HG03103 (cell line): Measurements from ENCODE around the gene PHETA2.
"Not testable (repeated sequence)": the region's sequence is repeated elsewhere in the genome, so short reads cannot be mapped to it uniquely, and the experiment has no call there.

Source experiments
- ATAC-seq: cut with Tn5 transposase; IDR thresholded peaks from one replicate; pipeline ENCODE4 v1.9.1; 2021; ENCODE audit warnings: low read depth; ENCODE audit not compliant: unreplicated experiment

The PHETA2 gene

GRCh38 chr22:42069801-42070516, 4.1 kb upstream of the PHETA2 start:
- ATAC-seq = no peak

DNA sequence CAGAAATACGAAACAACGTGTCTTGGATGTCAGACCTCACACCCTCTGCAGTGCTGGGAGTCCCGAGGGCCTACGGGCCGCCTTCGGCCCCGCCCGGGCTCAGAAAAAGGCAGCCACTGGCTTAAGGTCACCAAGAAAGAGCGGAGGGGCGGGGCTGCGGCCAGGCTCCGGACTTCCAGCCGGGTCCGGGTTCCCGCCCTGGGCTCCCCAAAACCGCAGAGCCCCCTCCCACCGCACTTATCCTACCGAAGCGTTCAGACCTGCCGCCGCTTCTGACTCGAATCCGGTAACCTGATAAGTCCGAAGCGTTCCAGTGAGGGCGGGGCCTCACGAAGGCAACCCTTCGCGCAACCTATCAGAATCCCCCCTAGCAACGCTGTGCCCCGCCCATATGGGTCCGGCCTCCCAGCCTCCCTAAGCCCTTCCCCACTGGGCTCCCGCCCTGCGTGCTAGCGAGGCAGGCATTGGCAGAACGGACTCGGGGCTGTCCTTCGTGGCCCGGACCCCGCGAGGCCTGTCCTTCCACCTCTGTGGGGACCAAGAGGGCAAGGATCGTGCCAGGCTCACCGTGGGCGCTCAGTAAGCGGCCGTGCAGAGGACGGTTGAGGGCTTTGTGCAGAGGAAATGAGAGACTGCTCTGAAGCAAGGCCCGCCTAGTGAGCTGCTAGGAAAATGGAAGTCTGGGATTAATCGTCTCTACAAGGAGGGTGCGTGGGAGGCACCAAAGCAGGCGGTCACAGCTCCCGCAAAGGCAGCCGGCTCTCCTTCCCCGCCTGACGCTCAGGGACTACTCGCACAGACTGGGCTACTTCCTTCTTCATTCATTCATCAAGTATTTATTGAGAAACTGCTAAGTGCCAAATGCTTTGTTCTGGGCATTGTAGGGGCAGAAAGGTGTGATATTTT, 3.3 kb upstream of the PHETA2 start, which contains the start of gene NAGA:
Gene NAGA (minus strand): TSS at position 296 of the 906 bp plus-strand sequence. CDS start 515 bp downstream, outside the sequence.
- peak; percentile 82 for ATAC-seq

- not testable (repeated sequence) for ATAC-seq
Measured at GRCh38 chr22:42071508-42071907, 2.5 kb upstream of the PHETA2 start.

DNA sequence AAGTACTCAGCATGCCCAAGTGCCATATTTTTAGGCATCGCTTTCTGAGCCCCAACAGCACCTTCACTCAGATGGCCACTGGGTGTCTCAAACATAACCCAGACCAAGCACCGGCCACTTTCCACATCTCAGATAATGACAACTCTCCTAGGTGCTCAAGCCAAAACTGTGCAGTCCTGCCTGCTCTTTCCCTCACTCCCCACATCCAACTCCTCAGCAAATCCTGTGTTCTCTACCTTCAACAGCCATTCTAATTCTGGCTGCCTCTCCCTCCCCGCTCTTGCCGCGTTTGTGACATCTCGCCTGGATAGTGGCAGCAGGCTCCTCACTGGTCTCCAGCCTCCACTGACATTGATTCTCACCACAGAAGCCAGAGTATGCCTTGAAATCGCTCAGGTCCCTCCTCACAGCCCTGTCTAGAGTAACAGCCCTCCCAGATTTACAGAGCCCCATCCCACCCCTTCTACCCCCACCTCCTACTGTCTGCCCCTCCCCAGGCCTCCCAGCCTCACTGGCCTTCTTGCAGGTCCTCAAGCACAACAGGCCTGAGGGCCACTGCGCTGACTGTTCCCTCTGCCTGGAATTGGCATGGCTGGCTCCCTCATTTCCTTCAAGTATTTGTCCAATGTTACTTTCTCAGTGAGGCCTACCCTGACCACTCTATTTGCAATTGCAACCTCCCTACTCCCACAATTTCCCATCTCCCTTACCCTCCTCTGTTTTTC, 1.3 kb upstream of the PHETA2 start:
- no peak for ATAC-seq

DNA sequence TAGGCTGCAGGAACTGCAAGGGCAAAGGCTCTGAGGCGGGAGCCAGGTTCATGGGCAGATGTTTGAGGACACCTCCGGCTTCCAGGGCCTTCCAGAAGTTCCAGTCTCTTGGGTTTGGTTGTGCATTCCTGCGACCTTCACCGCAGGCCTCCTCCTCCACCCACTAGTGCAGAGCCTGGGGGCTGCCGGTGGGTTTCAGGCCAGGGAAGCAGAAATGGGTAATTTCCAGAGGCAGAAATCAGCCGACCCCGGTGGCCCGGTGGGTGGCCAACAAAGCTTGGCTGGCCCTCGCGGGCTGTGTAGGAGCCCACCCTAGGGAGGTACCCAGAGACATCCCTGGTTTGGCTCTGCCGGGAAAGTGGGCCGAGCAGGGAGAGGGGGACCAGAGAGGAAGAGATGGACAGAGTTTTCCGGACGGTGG, 417 bp upstream of the PHETA2 start:
- ATAC-seq = no peak

GRCh38 chr22:42074846-42075676, 1.0 kb downstream of the PHETA2 start:
- ATAC-seq = no peak

- ATAC-seq = no peak
Measured at GRCh38 chr22:42076764-42077485, 2.9 kb downstream of the PHETA2 start.

GRCh38 chr22:42077486-42078125, 3.6 kb downstream of the PHETA2 start:
- no peak for ATAC-seq

DNA sequence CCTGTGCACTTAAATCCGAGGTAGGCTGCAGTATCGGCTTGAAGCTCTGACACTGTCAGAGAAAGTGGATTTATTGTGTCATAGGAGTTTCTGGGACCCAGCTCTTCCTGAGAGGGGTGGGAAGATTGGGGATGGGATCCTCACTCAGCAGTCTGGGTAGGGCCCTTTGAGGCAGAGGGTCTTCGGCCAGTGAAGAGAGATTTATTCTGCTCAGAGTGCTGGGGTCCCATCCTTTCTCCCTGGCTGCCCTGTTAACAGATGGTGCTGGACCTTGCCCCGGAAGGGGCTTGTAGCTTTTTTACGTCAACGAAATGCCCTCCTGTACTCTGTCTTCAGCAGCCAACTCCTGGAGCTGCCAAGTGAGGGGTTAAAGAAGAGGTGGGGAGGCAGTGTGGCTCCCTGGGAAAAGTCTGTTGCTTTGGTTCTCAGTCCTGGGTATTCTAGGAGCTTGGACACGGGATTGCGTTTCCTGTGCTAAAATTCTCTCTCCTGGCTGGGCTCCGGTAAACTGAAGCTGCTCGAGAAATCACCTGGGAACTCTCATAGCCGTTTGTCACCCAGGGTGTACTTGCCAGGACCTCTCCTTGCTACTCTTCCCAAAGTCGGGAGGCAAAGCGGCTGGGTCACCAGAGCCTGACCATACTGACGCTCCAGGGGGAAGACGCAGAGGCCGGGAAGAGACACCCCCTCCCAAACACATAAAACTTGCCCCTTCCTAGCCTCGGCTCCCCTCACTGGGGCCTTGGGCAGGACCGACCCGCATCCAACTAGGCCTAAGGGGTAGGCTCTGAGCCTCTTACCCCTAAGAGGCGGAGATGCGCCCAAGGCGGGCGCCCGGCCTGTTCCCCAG, 4.6 kb downstream of the PHETA2 start:
- no peak for ATAC-seq

DNA sequence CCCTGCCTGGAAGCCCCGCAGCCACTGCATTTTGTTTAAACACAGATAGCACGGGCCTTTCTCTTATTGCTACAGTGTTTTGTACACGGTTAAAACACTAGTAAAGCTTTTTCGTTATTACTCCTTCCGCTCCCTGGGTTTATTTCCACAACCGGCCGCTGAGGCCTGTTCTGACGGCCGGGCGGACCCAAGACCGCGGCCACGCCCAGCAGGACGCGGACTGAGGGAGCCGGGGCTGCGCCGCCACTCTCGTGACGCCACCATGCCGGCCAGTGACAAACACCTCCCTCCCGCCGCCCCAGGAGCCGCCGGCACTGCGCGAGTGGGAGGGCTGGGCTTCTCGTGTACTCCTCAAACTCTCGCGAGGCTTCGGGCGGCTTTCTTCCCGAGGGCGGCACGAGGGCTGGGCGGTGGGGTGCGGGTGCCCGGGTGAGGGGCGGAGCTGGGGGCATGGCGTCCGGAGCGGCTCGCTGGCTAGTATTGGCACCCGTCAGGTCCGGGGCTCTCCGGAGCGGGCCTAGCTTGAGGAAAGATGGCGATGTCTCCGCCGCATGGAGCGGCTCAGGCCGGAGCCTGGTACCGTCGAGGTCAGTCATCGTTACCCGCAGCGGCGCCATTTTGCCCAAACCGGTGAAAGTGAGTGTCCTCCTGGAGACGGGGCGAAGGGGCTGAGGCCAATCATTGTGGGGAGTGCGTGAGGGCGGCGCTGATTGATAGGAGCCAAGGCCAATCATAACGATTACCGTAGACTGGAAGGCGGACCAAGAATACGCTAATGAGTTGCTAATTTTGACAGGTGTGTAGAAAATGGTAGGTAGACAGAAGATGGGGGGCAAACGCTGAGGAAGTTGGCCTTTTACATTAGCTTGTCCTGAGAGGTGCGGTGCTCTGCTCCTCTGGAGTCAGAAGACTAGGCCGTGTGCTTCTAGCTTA, 5.5 kb downstream of the PHETA2 start, which contains the start of gene SMDT1:
Gene SMDT1 (plus strand): TSS at position 382 of the 933 bp plus-strand sequence. CDS start 69 bp downstream, at position 451.
- peak; percentile 72 for ATAC-seq

DNA sequence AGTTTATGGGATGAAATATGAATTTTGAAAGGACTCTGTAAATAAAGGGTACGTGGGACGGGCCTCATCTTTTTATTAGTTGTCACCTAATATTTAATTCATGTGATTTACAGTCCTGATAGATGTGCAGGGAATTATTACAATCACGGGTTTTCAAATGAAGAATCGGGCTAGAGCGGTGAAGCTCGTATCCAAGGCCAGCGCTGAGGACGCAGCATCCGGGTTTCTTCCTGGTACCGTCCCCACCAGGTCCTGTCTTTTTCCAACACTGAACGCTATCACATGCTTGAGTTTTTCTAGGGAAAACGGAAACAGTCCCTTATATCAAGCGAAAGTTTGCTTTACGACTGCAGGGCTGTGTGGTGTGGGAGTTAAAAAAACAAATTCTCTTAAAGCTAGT, 6.2 kb downstream of the PHETA2 start:
- ATAC-seq = no peak

- ATAC-seq = no peak
Measured at GRCh38 chr22:42083119-42083518, 9.1 kb downstream of the PHETA2 start.

DNA sequence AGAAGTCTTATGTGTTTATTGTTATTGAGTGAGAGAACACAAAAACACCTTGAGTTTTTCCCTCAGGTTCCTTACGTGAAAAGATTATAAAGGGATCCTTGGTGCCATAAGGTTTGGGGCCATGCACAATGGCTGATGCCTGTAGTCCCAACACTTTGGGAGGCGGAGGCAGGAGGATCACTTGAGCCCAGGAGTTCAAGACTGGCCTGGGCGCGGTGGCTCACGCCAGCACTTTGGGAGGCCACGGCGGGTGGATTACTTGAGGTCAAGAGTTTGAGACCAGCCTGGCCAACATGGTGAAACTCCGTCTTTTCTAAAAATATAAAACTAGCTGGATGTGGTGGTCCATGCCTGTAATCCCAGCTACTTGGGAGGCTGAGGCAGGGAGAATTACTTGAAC, 10.8 kb downstream of the PHETA2 start:
- no peak for ATAC-seq

DNA sequence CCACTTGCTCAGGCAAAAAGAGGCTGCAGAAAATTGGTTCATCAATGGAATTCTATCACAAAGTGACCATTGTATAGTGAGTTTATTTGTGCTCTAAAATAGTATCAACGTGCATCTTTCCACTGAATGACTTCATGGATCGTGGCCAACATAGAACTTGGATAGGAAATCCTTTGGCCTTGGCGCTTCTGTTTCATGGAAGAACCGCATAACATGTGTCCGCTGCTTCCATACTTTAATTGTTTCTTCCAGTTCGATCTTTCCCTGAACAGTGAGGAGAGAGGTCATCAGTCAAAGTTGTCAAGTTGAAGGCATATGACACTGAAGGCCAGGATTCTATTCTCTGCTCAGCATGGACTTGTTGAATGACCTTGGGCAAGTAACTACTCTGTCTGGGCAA, 12.0 kb downstream of the PHETA2 start:
- ATAC-seq = no peak

DNA sequence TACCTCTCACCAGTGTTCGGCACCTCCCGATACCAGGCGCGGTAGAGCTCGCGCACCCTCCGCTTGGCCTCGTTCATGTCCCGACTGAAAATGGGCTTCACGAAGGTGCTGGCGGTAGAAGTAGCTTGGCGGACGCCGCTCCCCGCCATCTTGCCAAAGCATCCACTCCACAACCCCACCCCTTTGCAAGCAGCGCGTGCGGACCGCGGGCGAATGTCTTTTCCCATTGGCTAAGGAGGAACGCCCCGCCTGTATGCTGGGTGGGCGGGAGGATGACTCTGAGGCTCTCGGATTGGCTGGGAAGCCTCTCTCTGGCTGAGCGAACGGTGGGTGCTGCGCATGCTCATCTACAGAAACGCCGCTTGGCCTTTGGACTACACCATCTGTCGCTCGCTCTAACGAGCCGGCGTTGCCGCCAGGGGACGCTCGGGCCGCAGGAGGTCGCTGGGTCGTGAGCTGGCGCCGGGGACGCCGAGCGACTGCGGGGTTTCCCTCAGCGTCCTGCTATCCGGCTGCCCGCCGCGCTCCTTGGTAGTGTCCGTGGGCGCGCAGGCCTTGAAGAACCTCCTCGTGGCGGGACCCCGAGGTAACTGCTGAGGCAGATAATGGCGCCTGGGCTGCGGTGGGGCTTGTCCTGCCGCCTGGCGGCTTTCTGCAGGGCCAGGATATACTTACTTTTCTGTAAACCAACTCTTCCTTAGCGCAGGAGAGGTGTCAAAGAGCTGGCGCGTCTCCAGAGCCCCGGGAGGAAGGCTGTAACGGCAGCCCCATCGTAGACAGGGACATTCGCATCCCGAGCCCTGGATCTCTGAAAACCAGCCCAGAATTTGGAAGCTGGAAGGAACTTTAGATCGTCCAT, 16.8 kb downstream of the PHETA2 start, which contains the start of gene NDUFA6:
Gene NDUFA6 (minus strand): TSS at position 177 of the 859 bp plus-strand sequence. CDS start 28 bp downstream, at position 149.
- peak; percentile 95 for ATAC-seq

DNA sequence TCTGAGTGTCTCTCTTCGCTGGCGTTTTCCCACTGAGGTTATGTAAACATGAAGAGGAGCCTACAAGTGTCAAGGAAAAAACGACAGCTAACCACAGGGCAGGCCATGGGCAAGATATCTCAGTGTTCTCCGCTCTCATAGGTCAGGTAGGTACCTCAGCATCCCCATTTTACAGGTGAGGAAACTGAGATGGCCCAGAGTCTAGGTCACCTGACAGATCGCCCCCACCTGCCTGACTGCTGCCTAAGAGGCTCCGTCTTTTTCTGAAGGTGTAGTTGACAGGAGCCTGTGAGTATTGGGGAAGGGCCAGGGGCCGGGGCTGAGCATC, 17.4 kb downstream of the PHETA2 start:
- no peak for ATAC-seq
